Fibroblast of skin of right quadriceps (primary cell): ENCODE data around the gene ETV4.
"Not testable (repeated sequence)": the region's sequence is repeated elsewhere in the genome, so short reads cannot be mapped to it uniquely, and the experiment has no call there.

Experiments
- DNase-seq: peaks from one replicate; pipeline ENCODE4 v3.0.0-alpha.2; 2013

The ETV4 gene

GRCh38 chr17:43509440-43509839 lies 36.7 kb downstream of the ETV4 start:
- DNase-seq: not testable (repeated sequence)

- no peak for DNase-seq
Measured at GRCh38 chr17:43490621-43491020, 55.5 kb downstream of the ETV4 start.

- peak; percentile 99 for DNase-seq
Measured at GRCh38 chr17:43483674-43484551, 62.2 kb downstream of the ETV4 start, which contains the start of gene DHX8. Gene DHX8, plus strand, starts transcription at chr17:43483975. Its CDS starts 63 bp downstream, at chr17:43484038.

- DNase-seq: no peak
Measured at GRCh38 chr17:43482103-43483012, 63.8 kb downstream of the ETV4 start.

- no peak for DNase-seq
Measured at GRCh38 chr17:43479948-43480347, 66.2 kb downstream of the ETV4 start.
